AG09319 (cell line): Measurements from ENCODE around the gene PEX10.

Source experiments
- DNase-seq: peaks from one replicate; pipeline ENCODE4 v3.0.0-alpha.2; 2010; ENCODE audit warnings: low read depth; ENCODE audit errors: extremely low read depth
- CTCF ChIP-seq: IDR thresholded peaks from 2 replicates; pipeline ENCODE4 v1.5.1; 2011; ENCODE audit warnings: low read depth, mild to moderate bottlenecking, inconsistent platforms, low read length, moderate library complexity

PEX10 gene

GRCh38 chr1:2431518-2431917, 19.2 kb upstream of the PEX10 start:
- DNase-seq, result no peak
- no peak for TF ChIP-seq CTCF

GRCh38 chr1:2431103-2431502, 18.7 kb upstream of the PEX10 start:
- DNase-seq, result no peak
- TF ChIP-seq CTCF, result no peak

GRCh38 chr1:2430592-2430973, 18.2 kb upstream of the PEX10 start:
- DNase-seq, result no peak

GRCh38 chr1:2429780-2430591, 17.6 kb upstream of the PEX10 start:
- no peak for DNase-seq
- TF ChIP-seq CTCF, result peak; percentile 15

More at GRCh38 chr1:2430592-2430973, 18.2 kb upstream of the PEX10 start:
- no peak for TF ChIP-seq CTCF

- no peak for DNase-seq
- TF ChIP-seq CTCF, result no peak
These were observed 16.1 kb upstream of the PEX10 start for GRCh38 chr1:2428490-2428889.

- no peak for DNase-seq
- no peak for TF ChIP-seq CTCF
These were observed 15.6 kb upstream of the PEX10 start for GRCh38 chr1:2427976-2428375.

- no peak for DNase-seq
- no peak for TF ChIP-seq CTCF
These were observed 14.7 kb upstream of the PEX10 start for GRCh38 chr1:2427051-2427450.
